Measurements from ENCODE around the gene CCDC194. TPM values are rescaled to one million over a fixed set of nuclear protein-coding genes. Genes with fewer than 3 reads are reported as not detected.
A peak's percentile ranks its signal among the peaks of the same experiment; 100 is the strongest.

Gene CCDC194
- total RNA-seq, 1 experiment from 2014 or later = not detected

DNA sequence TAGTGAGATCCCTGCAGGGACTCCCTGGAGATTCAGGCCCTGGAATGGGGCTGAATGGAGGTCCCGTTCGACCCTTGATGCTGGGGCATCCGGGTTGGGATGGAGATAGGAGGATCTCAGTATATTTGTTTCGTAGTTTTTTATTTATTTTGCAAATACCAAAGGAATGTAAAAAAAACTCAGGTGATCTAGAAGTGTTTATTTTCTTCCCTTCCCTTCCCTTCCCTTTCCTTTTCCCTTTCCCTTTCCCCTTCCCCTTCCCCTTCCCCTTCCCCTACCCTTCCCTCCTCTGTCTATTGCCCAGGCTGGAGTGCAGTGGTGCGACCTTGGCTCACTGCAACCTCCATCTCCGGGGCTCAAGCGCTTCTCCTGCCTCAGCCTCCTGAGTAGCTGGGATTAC, 52.2 kb downstream of the CCDC194 start:
- DNase-seq (ENCODE audit: low read depth, low spot score) (no peak), ATAC-seq (no peak)
- H3K4me1 ChIP-seq (ENCODE audit: control insufficient read depth in 1 of 2, insufficient read depth in 2 of 2, low read length in 2 of 2) = peaks cover 32 to 50% of the 10 kb centered on the region in 2 experiments
- H3K79me2 ChIP-seq (ENCODE audit: insufficient read depth, low read length) = peaks cover 16% of the 10 kb centered on the region
- CTCF ChIA-PET = no interaction called here
- H3K27me3 ChIP-seq (ENCODE audit: insufficient read depth, low read length) = no peaks in the 10 kb centered on the region
- no peaks in the 10 kb centered on the region for H3K9me2 ChIP-seq (ENCODE audit: insufficient read depth)
- POLR2A ChIA-PET = no interaction called here
- no peak overlapping the region for H3K4me2 ChIP-seq (ENCODE audit: low read length)
- no peak overlapping the region for H3K9ac ChIP-seq (ENCODE audit: low read length)
- peaks cover 3 to 9% of the 10 kb centered on the region in 2 experiments; a peak in 1 of 4 replicates for H3K36me3 ChIP-seq (ENCODE audit: control insufficient read depth in 1 of 2, insufficient read depth in 2 of 2, low read length in 2 of 2)
- TF ChIP-seq REST (IDR thresholded peaks at IDR 0.05; ENCODE audit: low read depth) (no peak), CTCF (IDR thresholded peaks at IDR 0.05 in 2 of 3, conservative IDR thresholded peaks at IDR 0.05 in 1 of 3; ENCODE audit: borderline replicate concordance in 1 of 3, insufficient read depth in 1 of 3, low read depth in 2 of 3, low read length in 2 of 3) (no peak), EGR1 (IDR thresholded peaks at IDR 0.05; ENCODE audit: low read depth) (no peak), SRF (IDR thresholded peaks at IDR 0.05; ENCODE audit: low read depth) (no peak), YY1 (IDR thresholded peaks at IDR 0.05; ENCODE audit: extremely low read depth, insufficient replicate concordance, low read depth, low read length) (no peak), CEBPB (IDR thresholded peaks at IDR 0.05; ENCODE audit: low read depth) (no peak), JUND (IDR thresholded peaks at IDR 0.05) (no peak), TCF7L2 (IDR thresholded peaks at IDR 0.05; ENCODE audit: borderline replicate concordance, extremely low read depth, insufficient read depth, insufficient read length) (no peak), EZH2phosphoT487 (IDR thresholded peaks at IDR 0.05; ENCODE audit: borderline replicate concordance) (no peak), SIN3A (IDR thresholded peaks at IDR 0.05; ENCODE audit: low read depth) (no peak), SP1 (IDR thresholded peaks at IDR 0.05; ENCODE audit: low read depth) (no peak), MAX (IDR thresholded peaks at IDR 0.05) (no peak), FOSL1 (IDR thresholded peaks at IDR 0.05; ENCODE audit: low read depth) (no peak), POLR2AphosphoS5 (IDR thresholded peaks at IDR 0.05; ENCODE audit: low read depth, low read length) (no peak), EZH2 (IDR thresholded peaks at IDR 0.05) (no peak), CBX3 (IDR thresholded peaks at IDR 0.05; ENCODE audit: low read depth) (no peak), ZBTB33 (IDR thresholded peaks at IDR 0.05; ENCODE audit: extremely low read depth, insufficient replicate concordance, low read length) (no peak)
- peak overlapping the region; percentile 54; the same call in 1 of the 2 replicates for H3K27ac ChIP-seq (ENCODE audit: low read depth, low read length)
- no peak overlapping the region for H2AFZ ChIP-seq (ENCODE audit: low read depth, low read length, poor library complexity, severe bottlenecking)
- H3K4me3 ChIP-seq (replicated peaks in 1 of 2; ENCODE audit: low read depth in 1 of 2, low read length in 2 of 2) = no peak overlapping the region
- intact Hi-C loops (cut with micrococcal nuclease) = no loop called here
- BruUV-seq (replicated peaks) = no TSS peak
- H4K20me1 ChIP-seq (ENCODE audit: insufficient read depth) = no peaks in the 10 kb centered on the region
- RAD21 ChIA-PET (ENCODE audit: low non-redundant PET in 1 of 2, low total read pairs in 2 of 2, uncharacterized antibody in 2 of 2, unreplicated experiment in 2 of 2) = no interaction called here
- H3K9me3 ChIP-seq (ENCODE audit: control insufficient read depth in 1 of 2, insufficient read depth in 1 of 2, low read depth in 1 of 2, low read length in 2 of 2) = no peaks in the 10 kb centered on the region

All from HCT116 (cell line).